ENCODE data around the gene THRAP3.

Gene THRAP3

GRCh38 chr1:36223996-36224536, at the start of gene THRAP3:
TSS of gene THRAP3 (plus strand) at chr1:36224443. CDS start at chr1:36282564, 58,121 bp downstream.
- TF ChIP-seq, protein P1, sequence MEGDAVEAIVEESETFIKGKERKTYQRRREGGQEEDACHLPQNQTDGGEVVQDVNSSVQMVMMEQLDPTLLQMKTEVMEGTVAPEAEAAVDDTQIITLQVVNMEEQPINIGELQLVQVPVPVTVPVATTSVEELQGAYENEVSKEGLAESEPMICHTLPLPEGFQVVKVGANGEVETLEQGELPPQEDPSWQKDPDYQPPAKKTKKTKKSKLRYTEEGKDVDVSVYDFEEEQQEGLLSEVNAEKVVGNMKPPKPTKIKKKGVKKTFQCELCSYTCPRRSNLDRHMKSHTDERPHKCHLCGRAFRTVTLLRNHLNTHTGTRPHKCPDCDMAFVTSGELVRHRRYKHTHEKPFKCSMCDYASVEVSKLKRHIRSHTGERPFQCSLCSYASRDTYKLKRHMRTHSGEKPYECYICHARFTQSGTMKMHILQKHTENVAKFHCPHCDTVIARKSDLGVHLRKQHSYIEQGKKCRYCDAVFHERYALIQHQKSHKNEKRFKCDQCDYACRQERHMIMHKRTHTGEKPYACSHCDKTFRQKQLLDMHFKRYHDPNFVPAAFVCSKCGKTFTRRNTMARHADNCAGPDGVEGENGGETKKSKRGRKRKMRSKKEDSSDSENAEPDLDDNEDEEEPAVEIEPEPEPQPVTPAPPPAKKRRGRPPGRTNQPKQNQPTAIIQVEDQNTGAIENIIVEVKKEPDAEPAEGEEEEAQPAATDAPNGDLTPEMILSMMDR (conservative IDR thresholded peaks at IDR 0.05; ENCODE audit: low read depth, low read length): no peak
- peak; percentile 98 for DNase-seq (ENCODE audit: low read depth)
- peak within 1 kb of the TSS; percentile 83 for H3K4me3 ChIP-seq (ENCODE audit: low read length)

GRCh38 chr1:36174713-36175112, 49.5 kb upstream of the THRAP3 start:
- no peak for DNase-seq (ENCODE audit: low read depth)
- H3K4me3 ChIP-seq (ENCODE audit: low read length): no peak overlapping the region
- TF ChIP-seq, protein P1 (conservative IDR thresholded peaks at IDR 0.05; ENCODE audit: low read depth, low read length): no peak

DNA sequence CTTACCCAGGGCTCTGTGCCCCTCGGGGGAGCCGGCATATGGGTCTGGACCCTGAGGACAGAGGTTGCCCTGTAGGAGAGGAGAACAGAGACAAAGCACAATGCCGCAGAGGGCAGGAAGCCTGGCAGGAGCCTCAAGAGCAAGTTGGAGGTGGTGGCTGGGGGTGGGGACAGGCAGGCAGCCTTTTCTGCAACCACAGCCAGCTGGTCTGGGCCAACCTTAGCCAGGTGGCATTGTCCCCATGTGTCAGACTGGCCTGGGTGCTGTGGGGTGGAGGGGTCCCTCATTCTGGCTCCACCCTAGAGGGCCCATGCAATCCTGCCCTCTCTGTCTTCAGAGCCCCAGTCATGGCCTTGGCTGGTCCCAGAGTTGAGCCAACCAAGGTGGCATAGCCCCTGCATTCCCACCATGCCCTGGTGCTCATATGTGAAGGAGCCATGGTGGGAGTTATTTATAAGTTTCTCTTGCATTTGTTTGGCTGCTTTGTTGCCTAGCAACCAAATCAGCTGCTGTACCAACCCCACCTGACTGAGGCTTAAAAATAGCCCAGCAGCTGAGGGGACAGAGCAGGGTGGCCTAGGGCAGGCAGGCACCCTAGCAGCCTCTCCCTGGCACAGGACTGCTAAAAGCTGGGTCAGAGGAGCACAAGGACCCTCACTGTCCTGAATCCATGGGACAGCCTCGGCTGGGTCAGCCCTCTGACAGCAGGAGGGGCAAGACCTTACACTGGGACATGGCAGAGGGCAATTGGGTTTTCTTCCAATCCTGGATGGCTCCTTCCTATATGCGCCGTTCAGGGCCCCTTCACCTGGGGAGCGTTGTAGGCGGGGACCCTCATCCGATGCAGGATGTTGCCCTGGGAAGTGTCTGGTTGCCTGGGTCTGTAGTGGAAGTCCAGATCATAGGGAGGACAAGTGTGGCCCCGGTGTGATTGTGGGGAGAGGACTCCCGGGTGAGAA, 48.8 kb upstream of the THRAP3 start:
- TF ChIP-seq, protein P1 (conservative IDR thresholded peaks at IDR 0.05; ENCODE audit: low read depth, low read length): no peak
- H3K4me3 ChIP-seq (ENCODE audit: low read length): no peak overlapping the region
- peak; percentile 88 for DNase-seq (ENCODE audit: low read depth)

DNA sequence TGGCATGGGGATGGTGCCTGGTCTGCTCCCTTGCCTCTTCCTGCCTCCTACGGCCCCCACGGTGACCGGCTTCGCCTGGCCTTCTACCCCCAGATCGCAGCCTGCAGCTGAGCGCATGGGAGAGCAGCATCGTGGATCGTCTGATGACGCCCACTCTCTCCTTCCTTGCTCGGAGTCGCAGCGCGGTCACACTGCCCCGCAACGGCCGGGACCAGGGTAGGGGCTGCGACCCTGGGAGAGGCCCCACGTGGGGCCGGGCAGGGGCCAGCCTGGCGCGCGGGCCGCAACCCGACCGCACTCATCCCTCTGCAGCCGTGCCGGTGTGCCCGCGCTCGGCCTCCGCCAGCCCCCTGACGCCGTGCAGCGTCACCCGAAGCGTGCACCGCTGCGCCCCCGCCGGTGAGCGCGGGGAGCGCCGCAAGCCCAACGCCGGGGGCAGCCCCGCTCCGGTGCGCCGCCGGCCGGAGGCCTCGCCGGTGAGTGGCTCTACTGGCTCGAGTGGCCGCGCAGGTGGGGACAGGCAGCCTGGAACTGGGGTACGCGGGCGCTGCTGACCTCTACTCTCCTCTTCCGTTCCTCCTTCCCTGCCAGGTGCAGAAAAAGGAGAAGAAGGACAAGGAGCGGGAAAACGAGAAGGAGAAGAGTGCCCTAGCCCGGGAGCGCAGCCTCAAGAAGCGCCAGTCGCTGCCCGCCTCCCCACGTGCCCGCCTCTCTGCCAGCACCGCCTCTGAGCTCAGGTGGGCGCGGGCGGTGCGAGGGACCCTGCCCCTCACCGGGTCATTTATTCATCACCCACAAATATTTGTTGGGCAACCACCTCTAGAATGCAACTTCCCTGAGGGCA, 47.9 kb upstream of the THRAP3 start:
- no peak overlapping the region for H3K4me3 ChIP-seq (ENCODE audit: low read length)
- DNase-seq (ENCODE audit: low read depth): no peak

GRCh38 chr1:36177589-36178431, 46.4 kb upstream of the THRAP3 start:
- TF ChIP-seq, protein P1 (conservative IDR thresholded peaks at IDR 0.05; ENCODE audit: low read depth, low read length): no peak
- no peak overlapping the region for H3K4me3 ChIP-seq (ENCODE audit: low read length)
- no peak for DNase-seq (ENCODE audit: low read depth)

More for the DNA sequence above, 47.9 kb upstream of the THRAP3 start:
- TF ChIP-seq, protein P1 (conservative IDR thresholded peaks at IDR 0.05; ENCODE audit: low read depth, low read length): peak; percentile 17

All from retinal pigment epithelial cell (primary cell).